ENCODE results near the gene KIRREL1. TPM values are rescaled to one million over a fixed set of nuclear protein-coding genes. Genes with fewer than 3 reads are reported as not detected.
A peak's percentile ranks its signal among the peaks of the same experiment; 100 is the strongest.

KIRREL1 gene
- total and polyA plus RNA-seq, 2 of the 8 experiments (the other 6 are each of a cell fraction or from before 2014, with no cell fraction given), result 14.2 to 39.0 TPM

- TF ChIP-seq RBBP5 (IDR thresholded peaks at IDR 0.05; ENCODE audit: borderline replicate concordance, low read depth, low read length) (no peak), TAF1 (IDR thresholded peaks at IDR 0.05; ENCODE audit: low read depth, low read length) (0 out of 2 replicates have a peak, but pooled peaks have one; percentile 24), TBP (IDR thresholded peaks at IDR 0.05; ENCODE audit: low read depth, low read length) (peak; percentile 48; the same call in 1 of the 2 replicates), ASH2L (IDR thresholded peaks at IDR 0.05; ENCODE audit: low read length) (peak; percentile 69), CTCF (IDR thresholded peaks at IDR 0.05; ENCODE audit: control extremely low read depth in 1 of 3, insufficient read depth in 1 of 3, low read depth in 1 of 3, low read length in 3 of 3) (peak; percentile 23 to 39 (median 36); a peak in 3 of 4 replicates), HDAC2 (IDR thresholded peaks at IDR 0.05; ENCODE audit: borderline replicate concordance in 1 of 2, low read depth in 2 of 2, low read length in 2 of 2) (peak in 1 of 2 experiments; percentile 68; a peak in 2 of 4 replicates)
These were observed 14.7 kb upstream of the KIRREL1 start (continued) for GRCh38 chr1:157978586-157979403.
